Heart left ventricle (tissue), 13 donors: ENCODE data around the gene ASIC3.

Source experiments
- POLR2A ChIP-seq, 2 donors: fragments of 450-650 bp; IDR thresholded peaks; one replicate each; pipeline ENCODE4 v1.6.1; 2017; ENCODE audit warnings: antibody characterized with exemption in 2 of 2, mild to moderate bottlenecking in 2 of 2, moderate library complexity in 2 of 2
- TF ChIP-seq, protein P1 (sequence below), 12 donors: fragments of 200-600 bp; sonication (generic) in 4 of 12; IDR thresholded peaks; one replicate each; pipeline versions ENCODE4 v1.5.0 to v1.8.0; 2018 to 2022; ENCODE audit warnings: antibody characterized with exemption in 12 of 12, mild to moderate bottlenecking in 5 of 12
- donor health status: ischemic (EF 13 %, LVEDD 7.1; RV severe dilation, severe dysfunction).
- donor health status: DM: no; HTN: yes; CAD: no.
- donor health status: DM: no; HTN: no; CAD: no.
- donor health status: ischemic (EF 25% LVEDD 6.9; RV normal size, moderate dysfunction).
- donor health status: ischemic (EF 25% LVEDD 5.7; RV mildly dilated, moderate dysfunction).
- donor health status: ischemic (EF 35%, LVEDD 5.7; RV mildly dilated, moderate dysfunction).
- donor health status: nonischemic (EF 11% LVEDD 7.7; RV severe dilation, severe dysfunction).
- donor health status: DM: yes; HTN: yes; CAD: no.
- donor health status: PGD.
- donor health status: ischemic (EF 29% LVEDD 5.4; RV normal size, mild dysfunction).
- donor health status: nonischemic (EF 23%, LVEDD 6.1; RV moderate dilation, normal function).

DNA sequence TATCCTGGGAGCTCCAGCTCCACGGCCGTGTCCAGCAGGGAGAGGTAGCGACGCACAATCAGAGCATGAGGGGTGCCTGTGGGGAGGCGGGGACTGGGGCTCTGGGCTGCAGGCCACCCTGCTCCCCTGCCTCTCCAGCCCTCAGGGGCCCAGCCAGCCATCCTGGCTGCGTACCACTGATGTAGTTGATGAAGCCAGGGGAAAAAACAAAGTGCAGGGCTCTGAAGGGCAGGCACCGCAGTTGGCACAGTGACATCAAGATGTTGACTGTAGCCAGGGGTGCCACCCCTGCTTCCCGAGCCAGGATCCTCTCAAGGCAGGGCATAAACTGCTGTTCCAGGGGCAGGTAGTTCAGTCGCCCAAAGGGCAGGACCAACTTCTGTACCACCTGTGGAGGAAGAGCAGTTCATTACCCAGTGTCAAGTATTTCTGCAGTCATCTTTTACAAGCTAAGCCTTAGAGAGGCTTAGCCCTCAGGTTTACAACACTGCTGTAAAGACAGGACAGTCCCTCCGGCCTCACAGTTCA is 29.4 kb downstream of the ASIC3 start:
- TF ChIP-seq, protein P1, sequence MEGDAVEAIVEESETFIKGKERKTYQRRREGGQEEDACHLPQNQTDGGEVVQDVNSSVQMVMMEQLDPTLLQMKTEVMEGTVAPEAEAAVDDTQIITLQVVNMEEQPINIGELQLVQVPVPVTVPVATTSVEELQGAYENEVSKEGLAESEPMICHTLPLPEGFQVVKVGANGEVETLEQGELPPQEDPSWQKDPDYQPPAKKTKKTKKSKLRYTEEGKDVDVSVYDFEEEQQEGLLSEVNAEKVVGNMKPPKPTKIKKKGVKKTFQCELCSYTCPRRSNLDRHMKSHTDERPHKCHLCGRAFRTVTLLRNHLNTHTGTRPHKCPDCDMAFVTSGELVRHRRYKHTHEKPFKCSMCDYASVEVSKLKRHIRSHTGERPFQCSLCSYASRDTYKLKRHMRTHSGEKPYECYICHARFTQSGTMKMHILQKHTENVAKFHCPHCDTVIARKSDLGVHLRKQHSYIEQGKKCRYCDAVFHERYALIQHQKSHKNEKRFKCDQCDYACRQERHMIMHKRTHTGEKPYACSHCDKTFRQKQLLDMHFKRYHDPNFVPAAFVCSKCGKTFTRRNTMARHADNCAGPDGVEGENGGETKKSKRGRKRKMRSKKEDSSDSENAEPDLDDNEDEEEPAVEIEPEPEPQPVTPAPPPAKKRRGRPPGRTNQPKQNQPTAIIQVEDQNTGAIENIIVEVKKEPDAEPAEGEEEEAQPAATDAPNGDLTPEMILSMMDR (IDR thresholded peaks at IDR 0.05), result no peak
- TF ChIP-seq POLR2A (IDR thresholded peaks at IDR 0.05), result no peak
